Brain microvascular endothelial cell (primary cell): ENCODE measurements around the gene FXYD4.

Source experiments
- DNase-seq: peaks from one replicate; pipeline ENCODE4 v3.0.0-alpha.2; 2020
- H3K27ac ChIP-seq: fragments of 250-450 bp; sonication (Bioruptor Pico); 2 replicates; pipeline ENCODE4 v1.5.1; 2020; ENCODE audit warnings: mild to moderate bottlenecking, moderate library complexity
- H3K27me3 ChIP-seq: fragments of 250-450 bp; sonication (Bioruptor Pico); replicated peaks from 2 replicates; pipeline ENCODE4 v1.5.1; 2020; ENCODE audit warnings: mild to moderate bottlenecking
- H3K36me3 ChIP-seq: fragments of 250-450 bp; sonication (Bioruptor Pico); replicated peaks from 2 replicates; pipeline ENCODE4 v1.5.1; 2020; ENCODE audit warnings: mild to moderate bottlenecking
- H3K4me3 ChIP-seq: 2 replicates; pipeline ENCODE4 v1.5.1; 2011; ENCODE audit warnings: low read depth, mild to moderate bottlenecking, control low read depth, low read length, moderate library complexity
- CTCF ChIP-seq: IDR thresholded peaks from 2 replicates; pipeline ENCODE4 v1.5.1; 2011; ENCODE audit warnings: low read depth, mild to moderate bottlenecking, moderate library complexity, low read length, control low read depth, inconsistent platforms; ENCODE audit errors: missing control alignments
- in situ Hi-C: cut with HindIII; loops from 2 replicates; pipeline ENCODE4 v1.10.0; 2017; ENCODE audit warnings: low sequenced_read_pairs, low pct_ligation_motif_present

Gene FXYD4

GRCh38 chr10:43401627-43402026 is 30.2 kb downstream of the FXYD4 start:
- H3K27ac ChIP-seq, result no peak overlapping the region
- peaks cover 3% of the 10 kb centered on the region for H3K36me3 ChIP-seq
- DNase-seq, result no peak
- TF ChIP-seq CTCF, result no peak
- H3K4me3 ChIP-seq, result no peak overlapping the region
- in situ Hi-C loops, result no loop called here
- H3K27me3 ChIP-seq, result no peaks in the 10 kb centered on the region

DNA sequence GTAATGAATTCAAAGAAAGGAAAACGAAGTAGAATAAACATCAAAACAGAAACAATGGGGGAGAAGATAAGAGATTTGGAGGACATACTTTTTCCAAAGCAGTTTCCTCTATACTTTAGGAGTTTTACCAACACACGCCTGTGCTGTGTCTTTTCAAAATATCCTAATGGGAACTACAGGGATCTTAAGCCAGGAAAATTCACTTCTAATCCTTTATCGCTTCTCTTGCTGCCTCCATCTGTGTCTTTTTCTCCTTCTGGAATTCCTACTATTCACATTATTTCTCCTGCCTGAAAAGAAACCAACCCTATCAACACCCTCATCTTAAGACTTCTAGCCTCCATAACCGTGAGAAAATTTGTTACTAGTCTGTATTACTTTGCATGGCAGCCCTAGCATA is 30.7 kb downstream of the FXYD4 start:
- in situ Hi-C loops, result no loop called here
- Histone ChIP-seq H3K27ac (no peak overlapping the region), H3K36me3 (peaks cover 3% of the 10 kb centered on the region), H3K4me3 (no peak overlapping the region), H3K27me3 (no peaks in the 10 kb centered on the region)
- DNase-seq, result no peak
- TF ChIP-seq CTCF, result no peak

GRCh38 chr10:43402880-43403452 is 31.5 kb downstream of the FXYD4 start:
- DNase-seq, result no peak
- no peak for TF ChIP-seq CTCF
- no peak overlapping the region for H3K27ac ChIP-seq
- in situ Hi-C loops, result no loop called here
- H3K4me3 ChIP-seq, result no peak overlapping the region
- peaks cover 3% of the 10 kb centered on the region for H3K36me3 ChIP-seq
- H3K27me3 ChIP-seq, result no peaks in the 10 kb centered on the region

GRCh38 chr10:43403911-43404703 is 32.7 kb downstream of the FXYD4 start:
- Histone ChIP-seq H3K4me3 (no peak overlapping the region), H3K27me3 (no peaks in the 10 kb centered on the region), H3K27ac (no peak overlapping the region), H3K36me3 (peaks cover 2% of the 10 kb centered on the region)
- TF ChIP-seq CTCF, result no peak
- in situ Hi-C loops, result no loop called here
- no peak for DNase-seq

GRCh38 chr10:43404704-43405084 is 33.3 kb downstream of the FXYD4 start:
- Histone ChIP-seq H3K36me3 (peaks cover 2% of the 10 kb centered on the region), H3K27me3 (no peaks in the 10 kb centered on the region), H3K4me3 (no peak overlapping the region), H3K27ac (no peak overlapping the region)
- no peak for DNase-seq
- in situ Hi-C loops, result no loop called here
- no peak for TF ChIP-seq CTCF
